GM12892 (cell line): Measurements from ENCODE around the gene HCRTR1.

ENCODE experiments used
- POLR2A ChIP-seq: IDR thresholded peaks from 2 replicates; pipeline ENCODE4 v1.6.1; 2011; ENCODE audit warnings: low read depth, low read length, control low read depth
- POLR2AphosphoS5 ChIP-seq: IDR thresholded peaks from 2 replicates; pipeline ENCODE4 v1.6.1; 2011; ENCODE audit warnings: low read depth, low read length, control low read depth

- TF ChIP-seq POLR2AphosphoS5 = no peak
- no peak for TF ChIP-seq POLR2A
Observed at GRCh38 chr1:31673433-31673832, 55.9 kb downstream of the HCRTR1 start.
